BLaER1 treated with 17β-estradiol and CSF1 and Interleukin-3, amounts not matched to agents 10 nM and 100 nM (cell line): Measurements from ENCODE around the gene GMNN.

Source experiments
- H3K27ac ChIP-seq, 11 experiments: shearing (Covaris generic); formaldehyde crosslinking; 2 replicates each; pipeline ENCODE4 v1.8.1; 2022
- H3K27me3 ChIP-seq, 11 experiments: shearing (Covaris generic); formaldehyde crosslinking; 2 replicates each; pipeline ENCODE4 v1.8.1; 2022
- H3K36me3 ChIP-seq, 11 experiments: shearing (Covaris generic); formaldehyde crosslinking; 2 replicates each; pipeline ENCODE4 v1.8.1; 2022
- H3K4me1 ChIP-seq, 10 experiments: shearing (Covaris generic); formaldehyde crosslinking; 2 replicates each; pipeline ENCODE4 v1.8.1; 2022
- H3K4me2 ChIP-seq, 11 experiments: shearing (Covaris generic); formaldehyde crosslinking; 2 replicates each; pipeline ENCODE4 v1.8.1; 2022
- H3K4me3 ChIP-seq, 10 experiments: shearing (Covaris generic); formaldehyde crosslinking; 2 replicates each; pipeline ENCODE4 v1.8.1; 2022
- H3K9ac ChIP-seq, 11 experiments: shearing (Covaris generic); formaldehyde crosslinking; 2 replicates each; pipeline ENCODE4 v1.8.1; 2022
- H3K9me3 ChIP-seq, 11 experiments: shearing (Covaris generic); formaldehyde crosslinking; replicated peaks in 1 of 11; 2 replicates each; pipeline ENCODE4 v1.8.1; 2022
- H4K20me1 ChIP-seq, 11 experiments: shearing (Covaris generic); formaldehyde crosslinking; 2 replicates each; pipeline ENCODE4 v1.8.1; 2022
- Cebpa-rat ChIP-seq, 11 experiments: shearing (Covaris generic); IDR thresholded peaks; 2 replicates each; pipeline ENCODE4 v1.8.1; 2022

The GMNN gene

DNA sequence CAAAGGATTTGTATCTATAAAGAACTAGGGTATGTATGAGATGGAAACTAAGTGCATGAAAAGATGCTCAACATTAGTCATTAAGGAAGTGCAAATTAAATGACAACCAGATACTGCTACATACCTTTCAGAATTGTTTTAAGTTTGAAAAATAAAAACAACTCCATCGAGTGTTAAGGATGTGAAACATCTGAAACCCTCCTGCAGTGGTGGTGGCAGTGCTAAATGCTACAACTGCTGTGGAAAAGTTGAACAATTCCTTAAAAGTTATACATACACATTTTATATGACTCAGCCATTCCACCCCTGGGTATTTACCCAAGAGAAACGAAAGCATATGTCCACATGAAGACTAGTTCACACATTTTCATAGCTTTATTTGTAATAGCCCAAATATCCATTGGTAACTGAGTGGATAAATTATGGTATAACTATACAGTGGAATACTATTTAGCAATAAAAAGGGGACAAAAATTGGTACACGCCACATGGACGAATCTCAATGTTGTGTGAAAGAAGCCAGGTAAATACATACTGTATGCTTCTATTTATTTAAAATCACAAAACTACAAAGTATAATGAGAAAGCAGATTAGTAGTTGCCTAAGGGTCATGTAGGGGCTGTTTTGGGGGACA is 13.4 kb downstream of the GMNN start:
- no peak overlapping the region for H3K9ac ChIP-seq
- no peak overlapping the region for H3K27ac ChIP-seq
- H3K4me2 ChIP-seq = no peak overlapping the region
- no peaks in the 10 kb centered on the region for H3K9me3 ChIP-seq
- peaks cover 35 to 84% (median 61%) of the 10 kb centered on the region in 11 experiments for H3K36me3 ChIP-seq
- no peaks in the 10 kb centered on the region for H3K4me1 ChIP-seq
- no peaks in the 10 kb centered on the region for H4K20me1 ChIP-seq
- TF ChIP-seq Cebpa-rat (IDR thresholded peaks at IDR 0.05) = no peak
- H3K4me3 ChIP-seq = no peak overlapping the region
- H3K27me3 ChIP-seq = no peaks in the 10 kb centered on the region

DNA sequence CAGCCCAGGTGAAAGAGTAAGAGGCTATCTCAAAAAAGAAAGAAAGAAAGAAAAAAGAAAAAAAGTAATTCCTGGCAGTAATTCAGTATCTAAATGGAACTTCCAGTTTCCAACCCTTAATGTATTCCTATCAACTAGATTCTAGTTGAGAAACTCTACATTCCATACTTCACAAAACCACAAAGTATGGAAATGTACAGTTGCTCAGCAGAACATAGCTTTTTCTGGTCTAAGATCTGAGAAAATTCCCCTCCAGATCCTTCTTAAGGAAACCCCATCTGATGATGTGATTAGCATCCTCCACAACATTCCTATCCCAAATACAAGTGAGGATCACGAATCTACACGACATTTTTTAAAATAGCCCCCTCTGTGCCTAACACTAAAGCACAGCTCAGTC is 20.4 kb downstream of the GMNN start:
- H3K36me3 ChIP-seq = peaks cover 0 to 18% (median 0%) of the 10 kb centered on the region in 11 experiments; a peak in 7 of 22 replicates
- no peak for TF ChIP-seq Cebpa-rat (IDR thresholded peaks at IDR 0.05)
- H3K27me3 ChIP-seq = no peaks in the 10 kb centered on the region
- no peak overlapping the region for H3K4me2 ChIP-seq
- H3K4me3 ChIP-seq = no peak overlapping the region
- no peak overlapping the region for H3K9ac ChIP-seq
- no peak overlapping the region for H3K27ac ChIP-seq
- no peaks in the 10 kb centered on the region for H4K20me1 ChIP-seq
- peaks cover 0 to 5% (median 0%) of the 10 kb centered on the region in 11 experiments; a peak in 1 of 22 replicates for H3K9me3 ChIP-seq
- no peaks in the 10 kb centered on the region for H3K4me1 ChIP-seq

DNA sequence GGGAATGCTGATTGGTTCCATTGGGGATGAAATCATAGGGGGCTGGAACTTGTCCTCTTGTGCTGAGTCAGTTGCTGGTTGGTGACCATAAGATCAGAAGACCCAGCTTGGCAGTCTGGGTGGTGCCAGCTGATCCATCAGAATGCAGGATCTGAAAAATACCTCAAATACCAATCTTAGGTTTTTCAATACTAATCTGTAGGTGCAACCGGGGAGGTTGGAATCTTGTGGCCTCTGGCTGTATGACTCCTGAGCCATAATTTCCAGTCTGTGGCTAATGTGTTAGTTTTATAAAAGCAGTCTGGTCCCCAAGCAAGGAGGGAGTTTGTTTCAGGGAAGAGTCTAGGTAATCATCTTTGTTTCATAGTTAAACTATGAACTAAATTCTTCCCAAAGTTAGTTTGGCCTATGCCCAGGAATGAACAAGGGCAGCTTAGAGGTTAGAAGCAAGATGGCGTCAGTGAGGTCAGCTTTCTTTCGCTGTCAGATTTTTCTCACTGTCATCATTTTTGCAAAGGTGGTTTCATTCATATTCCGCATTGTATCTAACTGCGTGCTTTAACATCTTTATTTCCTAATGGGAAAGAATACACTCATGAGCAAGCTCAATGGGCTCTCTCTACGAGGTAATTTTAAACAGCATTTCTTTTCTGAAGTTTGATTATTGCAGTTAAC is 22.0 kb downstream of the GMNN start:
- H4K20me1 ChIP-seq = no peaks in the 10 kb centered on the region
- no peak overlapping the region for H3K9ac ChIP-seq
- TF ChIP-seq Cebpa-rat (IDR thresholded peaks at IDR 0.05) = no peak
- no peak overlapping the region for H3K4me3 ChIP-seq
- peaks cover 0 to 12% (median 0%) of the 10 kb centered on the region in 11 experiments; a peak in 6 of 22 replicates for H3K36me3 ChIP-seq
- no peak overlapping the region for H3K4me2 ChIP-seq
- peaks cover 0 to 5% (median 0%) of the 10 kb centered on the region in 11 experiments; a peak in 1 of 22 replicates for H3K9me3 ChIP-seq
- H3K27ac ChIP-seq = no peak overlapping the region
- H3K4me1 ChIP-seq = no peaks in the 10 kb centered on the region
- H3K27me3 ChIP-seq = no peaks in the 10 kb centered on the region

DNA sequence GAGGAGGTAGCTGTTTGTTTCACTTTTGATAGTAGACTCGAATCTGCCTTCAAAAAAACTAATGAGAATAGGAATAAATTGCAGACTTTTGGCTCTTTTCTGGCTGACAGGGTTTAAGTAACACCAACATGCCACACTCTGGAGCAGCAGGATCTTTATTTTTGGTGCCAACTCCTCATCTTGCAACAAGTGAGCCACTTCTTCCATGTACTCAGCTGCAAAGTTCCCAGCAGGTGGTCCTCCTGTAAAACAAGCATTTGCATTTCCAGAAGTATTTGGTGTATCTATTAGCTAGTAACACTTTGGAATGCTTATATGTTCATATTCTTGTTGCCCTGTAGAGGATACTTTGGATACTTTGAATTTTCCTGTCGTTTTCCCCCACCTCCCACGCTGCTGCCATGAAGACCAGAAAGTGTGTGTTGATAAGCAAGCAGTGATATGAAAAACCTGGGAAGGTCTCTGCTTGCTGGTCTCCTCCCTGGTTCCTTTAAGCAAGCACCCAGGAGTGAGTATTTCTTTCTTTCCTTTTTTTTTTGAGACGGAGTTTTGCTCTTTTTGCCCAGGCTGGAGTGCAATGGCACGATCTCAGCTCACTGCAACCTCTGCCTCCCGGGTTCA is 23.0 kb downstream of the GMNN start:
- H3K9me3 ChIP-seq = peaks cover 0 to 5% (median 0%) of the 10 kb centered on the region in 11 experiments; a peak in 1 of 22 replicates
- H3K4me3 ChIP-seq = no peak overlapping the region
- no peak for TF ChIP-seq Cebpa-rat (IDR thresholded peaks at IDR 0.05)
- H4K20me1 ChIP-seq = no peaks in the 10 kb centered on the region
- H3K4me1 ChIP-seq = no peaks in the 10 kb centered on the region
- peaks cover 0 to 14% (median 0%) of the 10 kb centered on the region in 11 experiments; a peak in 8 of 22 replicates for H3K36me3 ChIP-seq
- no peak overlapping the region for H3K27ac ChIP-seq
- H3K27me3 ChIP-seq = no peaks in the 10 kb centered on the region
- H3K9ac ChIP-seq = no peak overlapping the region
- no peak overlapping the region for H3K4me2 ChIP-seq

DNA sequence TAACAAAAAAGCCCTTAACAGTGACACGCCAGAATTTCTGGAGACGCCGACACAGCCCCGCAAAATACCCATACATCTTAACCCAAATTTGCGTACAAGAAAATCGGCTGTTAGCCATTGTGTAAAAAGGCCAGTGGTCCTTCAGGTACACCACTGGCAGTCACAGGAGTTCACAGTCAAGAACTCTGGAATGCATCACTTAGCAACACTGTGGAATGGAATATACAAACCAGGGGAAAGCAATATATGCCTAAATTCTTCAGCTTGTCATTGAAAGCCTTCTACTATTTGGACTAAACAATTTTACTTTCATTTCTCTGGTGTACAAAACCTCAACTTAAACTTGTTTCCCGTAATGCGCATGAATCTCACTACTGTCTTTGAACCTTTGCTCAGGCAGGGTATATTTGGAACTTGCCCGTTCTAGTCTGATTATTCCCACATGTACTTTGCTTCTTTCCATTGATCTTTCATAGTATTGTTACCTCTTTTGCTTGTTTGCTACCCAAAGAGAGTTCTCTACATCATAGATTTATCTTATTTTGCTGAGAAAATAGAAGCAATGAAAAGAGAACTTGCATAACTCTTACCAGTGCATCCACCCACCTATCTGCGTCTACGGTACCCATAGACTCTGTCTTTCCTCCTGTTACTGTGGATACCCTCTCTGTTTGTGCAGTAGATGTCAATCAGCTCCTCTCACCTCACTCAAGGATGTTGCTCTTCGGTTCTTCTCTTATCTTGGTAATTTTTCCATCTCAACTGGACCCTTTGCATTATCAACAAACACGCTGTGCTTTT is 24.2 kb downstream of the GMNN start, which contains the start of gene ARMH2:
Gene ARMH2 (minus strand): TSS at position 178 of the 801 bp plus-strand sequence. CDS start 60 bp downstream, at position 118.
- Histone ChIP-seq H3K27ac (no peak within 1 kb of the TSS), H3K4me3 (no peak within 1 kb of the TSS), H3K4me2 (no peak within 1 kb of the TSS), H3K9ac (no peak within 1 kb of the TSS), H3K9me3 (peaks cover 0 to 5% (median 0%) of the 10 kb centered on the region in 11 experiments; a peak in 1 of 22 replicates), H3K27me3 (no peaks in the 10 kb centered on the region), H4K20me1 (no peaks in the 10 kb centered on the region), H3K4me1 (no peaks in the 10 kb centered on the region), H3K36me3 (peaks cover 0 to 25% (median 6%) of the 10 kb centered on the region in 11 experiments; a peak in 10 of 22 replicates)
- TF ChIP-seq Cebpa-rat (IDR thresholded peaks at IDR 0.05) = no peak

DNA sequence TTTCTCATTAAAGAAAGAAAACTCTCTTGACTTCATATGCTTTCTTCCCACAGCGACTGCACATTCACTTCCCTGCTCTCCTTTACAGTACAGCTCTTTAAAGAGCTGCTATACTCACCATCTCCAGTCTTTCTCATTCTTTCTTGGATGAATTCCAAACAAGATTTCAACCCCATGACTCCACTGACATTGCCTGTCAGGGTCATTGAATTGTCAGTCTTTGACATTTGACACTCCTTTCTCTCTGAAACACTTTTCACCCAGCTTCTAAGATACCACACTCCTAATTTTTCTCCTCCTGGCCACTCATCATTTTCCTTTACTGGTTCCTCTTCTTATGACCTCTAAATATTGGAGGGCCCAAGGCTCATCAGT is 24.8 kb downstream of the GMNN start:
- H3K27me3 ChIP-seq = no peaks in the 10 kb centered on the region
- H3K36me3 ChIP-seq = peaks cover 0 to 29% (median 8%) of the 10 kb centered on the region in 11 experiments; a peak in 10 of 22 replicates
- no peak for TF ChIP-seq Cebpa-rat (IDR thresholded peaks at IDR 0.05)
- no peak overlapping the region for H3K4me3 ChIP-seq
- H4K20me1 ChIP-seq = no peaks in the 10 kb centered on the region
- peaks cover 0 to 5% (median 0%) of the 10 kb centered on the region in 11 experiments; a peak in 1 of 22 replicates for H3K9me3 ChIP-seq
- no peak overlapping the region for H3K4me2 ChIP-seq
- H3K9ac ChIP-seq = no peak overlapping the region
- no peak overlapping the region for H3K27ac ChIP-seq
- no peaks in the 10 kb centered on the region for H3K4me1 ChIP-seq

DNA sequence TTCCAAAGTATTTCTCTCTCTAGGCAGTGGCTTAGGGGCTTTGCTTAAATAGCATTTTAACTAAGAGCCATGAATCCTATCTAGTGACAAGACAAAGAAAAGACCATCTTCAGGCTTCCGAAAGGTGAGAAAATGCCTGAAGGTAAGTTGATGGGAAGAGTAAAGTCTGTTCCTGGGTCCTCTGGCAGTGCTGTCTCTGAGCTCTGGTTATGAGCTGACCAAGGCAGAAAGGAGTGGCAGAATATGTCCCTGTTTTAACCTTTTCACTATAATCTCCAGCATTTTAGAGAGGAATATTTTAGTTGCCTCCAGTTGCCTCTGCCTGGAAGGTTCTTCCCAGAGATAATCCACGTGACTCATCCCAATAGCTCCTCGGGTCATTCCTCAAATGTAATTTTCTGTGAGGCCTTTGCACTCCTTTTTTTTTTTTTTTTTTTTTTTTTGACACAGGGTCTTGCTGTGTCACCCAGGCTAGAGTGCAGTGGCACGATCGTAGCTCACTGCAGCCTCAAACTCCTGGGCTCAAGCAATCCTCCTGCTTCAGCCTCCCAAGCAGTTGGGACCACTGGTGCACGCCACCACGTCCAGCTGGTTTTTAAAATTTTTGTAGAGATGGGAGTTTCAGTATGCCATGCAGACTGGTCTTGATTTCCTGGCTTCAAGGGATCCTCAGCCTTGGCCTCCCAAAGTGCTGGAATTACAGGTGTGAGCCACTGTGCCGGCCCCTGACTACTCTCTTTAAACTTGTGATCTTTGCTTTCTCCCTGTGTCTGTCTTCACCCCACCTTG is 27.7 kb downstream of the GMNN start:
- no peaks in the 10 kb centered on the region for H3K4me1 ChIP-seq
- H4K20me1 ChIP-seq = peaks cover 0 to 7% (median 0%) of the 10 kb centered on the region in 11 experiments; a peak in 2 of 22 replicates
- no peak for TF ChIP-seq Cebpa-rat (IDR thresholded peaks at IDR 0.05)
- no peak overlapping the region for H3K4me3 ChIP-seq
- H3K27ac ChIP-seq = no peak overlapping the region
- no peaks in the 10 kb centered on the region for H3K27me3 ChIP-seq
- H3K36me3 ChIP-seq = peaks cover 11 to 58% (median 27%) of the 10 kb centered on the region in 11 experiments; a peak in 20 of 22 replicates
- H3K9ac ChIP-seq = no peak overlapping the region
- H3K4me2 ChIP-seq = no peak overlapping the region
- H3K9me3 ChIP-seq = no peaks in the 10 kb centered on the region

DNA sequence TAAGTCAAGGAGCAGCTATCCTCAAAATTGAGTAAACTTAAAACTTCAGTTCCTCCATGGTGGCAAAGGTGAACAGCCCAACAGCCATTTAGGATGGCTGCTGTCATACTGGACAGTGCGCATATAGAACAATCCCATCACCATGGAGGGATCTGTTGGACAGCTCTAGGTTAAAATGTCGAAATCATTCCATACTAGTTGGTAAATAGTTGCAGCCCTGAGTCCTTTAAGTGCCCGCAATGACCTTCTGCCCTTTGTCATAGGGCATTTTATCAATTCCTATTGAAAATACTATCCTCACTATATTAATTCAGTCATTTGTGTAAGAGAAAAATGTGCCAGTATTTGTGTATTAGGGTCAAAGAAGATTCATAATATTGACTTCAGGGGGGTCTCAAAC is 32.8 kb downstream of the GMNN start:
- H4K20me1 ChIP-seq = peaks cover 0 to 12% (median 0%) of the 10 kb centered on the region in 11 experiments; a peak in 2 of 22 replicates
- no peaks in the 10 kb centered on the region for H3K4me1 ChIP-seq
- no peak overlapping the region for H3K9ac ChIP-seq
- H3K9me3 ChIP-seq = no peaks in the 10 kb centered on the region
- H3K27ac ChIP-seq = no peak overlapping the region
- peaks cover 30 to 87% (median 55%) of the 10 kb centered on the region in 11 experiments; a peak in 21 of 22 replicates for H3K36me3 ChIP-seq
- no peak overlapping the region for H3K4me3 ChIP-seq
- no peak for TF ChIP-seq Cebpa-rat (IDR thresholded peaks at IDR 0.05)
- H3K4me2 ChIP-seq = no peak overlapping the region
- no peaks in the 10 kb centered on the region for H3K27me3 ChIP-seq
